ENCODE measurements around the gene ATP2B2.

Gene ATP2B2

GRCh38 chr3:10315101-10315500 is 190.3 kb downstream of the ATP2B2 start:
- Histone ChIP-seq H3K27me3 (ENCODE audit: insufficient read depth, low read depth) (no peaks in the 10 kb centered on the region), H3K36me3 (ENCODE audit: insufficient read depth) (no peaks in the 10 kb centered on the region), H3K4me3 (IDR thresholded peaks at IDR 0.05; ENCODE audit: insufficient read depth, low read depth, low read length) (no peak overlapping the region), H3K27ac (no peak overlapping the region), H2AFZ (ENCODE audit: low read depth) (no peak overlapping the region), H3K4me1 (ENCODE audit: low read depth, poor library complexity, severe bottlenecking) (peaks cover 10% of the 10 kb centered on the region), H3K9ac (no peak overlapping the region), H3K79me2 (ENCODE audit: insufficient read depth, low read depth) (peaks cover 8% of the 10 kb centered on the region; the same call in 1 of the 2 replicates), H4K20me1 (ENCODE audit: insufficient read depth) (no peaks in the 10 kb centered on the region), H3K4me2 (no peak overlapping the region)
- TF ChIP-seq CTCF (conservative IDR thresholded peaks at IDR 0.05; ENCODE audit: low read depth, low read length), result no peak

- H3K27me3 ChIP-seq (ENCODE audit: insufficient read depth, low read depth), result no peaks in the 10 kb centered on the region
- no peak overlapping the region for H2AFZ ChIP-seq (ENCODE audit: low read depth)
- no peaks in the 10 kb centered on the region for H4K20me1 ChIP-seq (ENCODE audit: insufficient read depth)
- H3K36me3 ChIP-seq (ENCODE audit: insufficient read depth), result no peaks in the 10 kb centered on the region
- H3K4me3 ChIP-seq (IDR thresholded peaks at IDR 0.05; ENCODE audit: insufficient read depth, low read depth, low read length), result no peak overlapping the region
- H3K79me2 ChIP-seq (ENCODE audit: insufficient read depth, low read depth), result no peaks in the 10 kb centered on the region
- no peak for TF ChIP-seq CTCF (conservative IDR thresholded peaks at IDR 0.05; ENCODE audit: low read depth, low read length)
- no peaks in the 10 kb centered on the region for H3K4me1 ChIP-seq (ENCODE audit: low read depth, poor library complexity, severe bottlenecking)
- no peak overlapping the region for H3K9ac ChIP-seq
- no peak overlapping the region for H3K4me2 ChIP-seq
- H3K27ac ChIP-seq, result no peak overlapping the region
Observed at GRCh38 chr3:10312861-10313260, 192.5 kb downstream of the ATP2B2 start.

GRCh38 chr3:10312391-10312790 is 193.0 kb downstream of the ATP2B2 start:
- no peak overlapping the region for H3K4me3 ChIP-seq (IDR thresholded peaks at IDR 0.05; ENCODE audit: insufficient read depth, low read depth, low read length)
- H2AFZ ChIP-seq (ENCODE audit: low read depth), result no peak overlapping the region
- no peaks in the 10 kb centered on the region for H3K27me3 ChIP-seq (ENCODE audit: insufficient read depth, low read depth)
- H3K9ac ChIP-seq, result no peak overlapping the region
- TF ChIP-seq CTCF (conservative IDR thresholded peaks at IDR 0.05; ENCODE audit: low read depth, low read length), result no peak
- H3K4me2 ChIP-seq, result no peak overlapping the region
- no peaks in the 10 kb centered on the region for H3K36me3 ChIP-seq (ENCODE audit: insufficient read depth)
- H3K4me1 ChIP-seq (ENCODE audit: low read depth, poor library complexity, severe bottlenecking), result no peaks in the 10 kb centered on the region
- H3K27ac ChIP-seq, result no peak overlapping the region
- no peaks in the 10 kb centered on the region for H4K20me1 ChIP-seq (ENCODE audit: insufficient read depth)
- H3K79me2 ChIP-seq (ENCODE audit: insufficient read depth, low read depth), result no peaks in the 10 kb centered on the region

GRCh38 chr3:10311710-10312109 is 193.7 kb downstream of the ATP2B2 start:
- TF ChIP-seq CTCF (conservative IDR thresholded peaks at IDR 0.05; ENCODE audit: low read depth, low read length), result no peak
- no peak overlapping the region for H3K4me3 ChIP-seq (IDR thresholded peaks at IDR 0.05; ENCODE audit: insufficient read depth, low read depth, low read length)
- H3K36me3 ChIP-seq (ENCODE audit: insufficient read depth), result no peaks in the 10 kb centered on the region
- H2AFZ ChIP-seq (ENCODE audit: low read depth), result no peak overlapping the region
- H3K27ac ChIP-seq, result no peak overlapping the region
- H3K9ac ChIP-seq, result no peak overlapping the region
- no peaks in the 10 kb centered on the region for H3K27me3 ChIP-seq (ENCODE audit: insufficient read depth, low read depth)
- no peaks in the 10 kb centered on the region for H3K4me1 ChIP-seq (ENCODE audit: low read depth, poor library complexity, severe bottlenecking)
- H3K4me2 ChIP-seq, result no peak overlapping the region
- H4K20me1 ChIP-seq (ENCODE audit: insufficient read depth), result no peaks in the 10 kb centered on the region
- no peaks in the 10 kb centered on the region for H3K79me2 ChIP-seq (ENCODE audit: insufficient read depth, low read depth)
